GM19023 (cell line): ENCODE results near the gene CCL26.

Source experiments
- ATAC-seq: cut with Tn5 transposase; IDR thresholded peaks from one replicate; pipeline ENCODE4 v1.9.1; 2021; ENCODE audit warnings: mild to moderate bottlenecking, moderate library complexity; ENCODE audit not compliant: unreplicated experiment

Gene CCL26, protein sequence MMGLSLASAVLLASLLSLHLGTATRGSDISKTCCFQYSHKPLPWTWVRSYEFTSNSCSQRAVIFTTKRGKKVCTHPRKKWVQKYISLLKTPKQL

DNA sequence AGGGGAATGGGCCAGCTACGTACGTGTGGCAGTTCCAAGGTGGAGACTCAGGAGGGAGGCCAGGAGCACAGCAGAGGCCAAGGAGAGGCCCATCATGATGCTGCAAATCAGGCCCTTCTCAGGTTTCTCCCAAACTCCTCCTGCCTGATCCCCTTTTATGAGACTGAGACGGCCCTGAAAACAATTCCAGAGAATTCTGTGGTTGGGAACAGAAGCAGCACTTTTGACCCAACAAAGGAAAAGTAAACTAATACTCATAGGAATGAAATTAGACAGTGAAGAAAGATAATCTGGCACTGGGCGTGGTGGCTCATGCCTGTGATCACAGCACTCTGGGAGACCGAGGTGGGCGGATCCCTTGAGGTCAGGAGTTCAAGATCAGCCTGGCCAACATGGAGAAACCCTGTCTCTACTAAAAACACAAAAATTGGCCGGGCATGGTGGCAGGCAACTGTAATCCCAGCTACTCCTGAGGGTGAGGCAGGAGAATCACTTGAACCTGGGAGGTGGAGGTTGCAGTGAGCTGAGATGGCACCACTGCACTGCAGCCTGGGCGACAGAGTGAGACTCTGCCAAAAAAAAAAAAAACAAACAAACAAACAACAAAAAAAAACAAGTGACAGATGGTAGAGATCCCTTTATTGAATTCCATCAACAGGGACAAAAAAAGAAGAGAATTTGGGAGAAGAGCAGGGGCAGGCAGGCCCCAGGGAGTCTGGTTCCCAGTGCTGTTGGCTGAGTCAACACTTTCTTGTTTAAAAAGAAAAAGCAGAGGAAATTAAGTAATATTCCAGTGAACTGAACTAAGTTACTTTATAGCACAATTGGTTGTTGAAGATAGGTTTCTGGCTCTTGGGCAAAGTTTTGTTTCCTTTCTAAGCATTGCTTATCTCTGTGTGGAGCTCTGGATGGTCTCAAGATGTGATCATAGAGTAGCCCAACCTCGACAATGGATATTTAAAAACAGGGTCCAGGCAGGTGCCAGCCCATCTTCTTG, at the start of gene CCL26:
Gene CCL26, minus strand, starts transcription at position 131 of the 997 bp plus-strand sequence. Its CDS starts 35 bp downstream, at position 96.
- no peak for ATAC-seq

DNA sequence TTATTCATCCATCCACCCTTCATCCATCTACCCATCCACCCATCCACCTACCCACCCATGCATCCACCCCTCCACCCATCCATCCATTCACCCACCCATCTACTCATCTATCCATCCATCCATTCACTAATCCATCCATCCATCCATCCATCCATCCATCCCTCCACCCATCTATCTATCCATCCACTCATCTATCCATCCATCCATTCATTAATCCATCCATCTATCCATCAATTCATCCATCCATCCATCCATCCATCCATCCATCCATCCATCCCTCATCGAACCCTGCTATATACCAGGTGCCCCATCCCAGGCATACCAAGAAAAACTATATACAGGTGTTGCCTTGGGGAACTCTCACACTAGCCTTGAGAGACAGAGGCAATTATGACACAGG, 48.7 kb upstream of the CCL26 start:
- ATAC-seq, result no peak

DNA sequence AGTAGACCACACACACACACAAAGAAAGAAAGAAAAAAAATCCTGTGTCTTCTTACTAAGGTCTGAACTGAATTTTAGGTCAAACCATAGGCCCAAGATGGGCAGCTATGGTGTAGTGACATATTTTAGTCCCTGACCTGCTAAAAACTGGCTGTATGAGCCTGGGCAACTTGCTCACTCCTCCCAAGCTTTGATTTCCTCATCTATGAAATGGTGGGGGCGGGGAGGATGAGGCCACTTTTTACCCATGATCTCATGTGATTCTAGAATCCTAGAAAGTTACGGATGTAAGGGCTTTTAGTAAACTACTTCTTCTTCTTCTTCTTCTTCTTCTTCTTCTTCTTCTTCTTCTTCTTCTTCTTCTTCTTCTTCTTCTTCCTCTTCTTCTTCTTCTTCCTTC, 47.7 kb upstream of the CCL26 start:
- ATAC-seq, result no peak

DNA sequence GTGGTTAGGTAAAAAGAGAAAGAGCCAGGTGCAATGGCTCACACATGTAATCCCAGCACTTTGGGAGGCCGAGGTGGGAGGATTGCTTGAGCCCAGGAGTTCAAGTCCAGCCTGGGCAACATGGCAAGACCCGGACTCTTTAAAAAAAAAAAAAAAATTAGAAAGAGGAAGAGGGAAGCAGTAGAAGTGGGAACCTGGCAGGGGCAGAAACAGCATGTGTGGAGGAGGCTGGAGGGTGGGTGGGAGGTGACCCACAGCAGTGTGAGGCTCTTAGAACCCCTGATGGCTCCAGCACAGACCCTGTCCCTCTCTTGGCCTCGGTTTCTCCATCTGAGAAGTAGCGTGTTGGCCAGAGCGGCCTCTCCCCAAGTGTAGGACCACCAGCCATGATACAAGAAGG, 46.5 kb upstream of the CCL26 start:
- no peak for ATAC-seq

DNA sequence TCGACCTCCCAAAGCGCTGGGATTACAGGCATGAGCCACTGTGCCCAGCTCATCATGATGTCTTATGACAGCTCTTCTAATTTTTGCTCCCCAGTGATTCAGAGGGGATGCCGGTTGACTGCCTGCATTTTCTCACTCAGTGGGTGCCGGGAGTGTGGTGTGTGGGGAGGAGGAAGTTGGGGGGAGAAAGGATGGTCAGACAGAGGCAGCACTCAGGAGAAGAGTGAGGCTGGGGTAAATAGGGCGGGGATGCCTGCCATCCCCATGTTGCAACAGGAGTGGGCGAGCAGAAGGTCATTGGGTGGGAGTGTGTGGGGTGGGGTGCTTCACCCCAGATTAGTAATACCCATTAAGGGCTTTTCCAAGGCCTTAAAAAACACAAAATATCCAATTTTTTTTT, 45.1 kb upstream of the CCL26 start:
- ATAC-seq, result no peak

DNA sequence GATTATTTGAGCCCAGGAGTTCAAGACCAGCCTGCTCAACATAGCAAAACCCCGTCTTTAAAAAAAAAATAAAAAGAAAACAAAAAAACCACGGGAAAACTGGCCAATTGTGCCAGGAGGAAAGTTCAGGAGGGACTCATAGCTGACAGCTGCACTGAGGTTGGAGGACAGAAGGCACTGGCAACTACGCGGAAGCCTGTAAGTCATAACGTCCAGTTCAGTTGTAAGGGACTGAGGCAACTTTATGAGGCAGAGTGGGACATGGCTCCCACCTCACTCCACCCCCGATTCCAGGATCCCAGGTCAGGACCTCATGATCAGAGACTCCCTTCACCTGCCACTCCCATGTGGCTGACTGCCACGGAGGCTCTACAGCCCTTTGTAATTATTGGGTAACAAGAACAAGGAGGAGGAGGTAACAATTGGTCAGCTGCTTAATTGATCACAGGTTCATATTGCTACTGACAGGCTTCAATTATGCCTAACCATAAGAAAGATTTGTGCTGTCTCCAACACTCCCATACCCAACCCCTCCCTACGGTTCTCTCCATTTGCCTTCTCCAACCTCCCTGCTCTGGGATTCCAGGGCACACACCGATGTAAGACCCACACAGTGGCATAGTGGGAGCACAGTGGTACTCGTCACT, 43.5 kb upstream of the CCL26 start:
- no peak for ATAC-seq

DNA sequence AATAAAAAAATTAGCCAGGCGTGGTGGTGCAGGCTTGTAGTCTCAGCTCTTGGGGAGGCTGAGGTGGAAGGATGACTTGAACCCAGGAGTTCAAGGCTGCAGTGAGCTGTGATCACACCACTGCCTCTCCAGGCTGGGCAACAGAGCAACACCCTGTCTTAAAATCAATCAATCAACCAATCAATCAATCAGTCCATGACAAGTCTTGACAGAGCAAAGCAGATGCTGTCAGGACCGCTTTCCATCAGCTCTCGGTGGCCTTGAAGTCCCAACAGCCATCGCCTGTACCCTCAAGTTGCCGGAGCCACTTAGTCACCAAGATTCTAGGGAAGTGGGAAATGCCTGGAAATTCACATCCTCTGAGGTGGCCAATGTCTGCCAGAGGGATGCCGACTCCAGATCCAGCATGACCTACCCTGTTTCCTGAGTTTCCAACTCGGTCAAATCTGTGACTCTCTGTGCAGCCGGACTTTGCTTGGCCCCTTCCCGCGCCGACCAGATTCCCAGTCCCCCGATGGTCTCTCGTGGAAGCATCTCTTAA, 42.5 kb upstream of the CCL26 start:
- ATAC-seq, result no peak

DNA sequence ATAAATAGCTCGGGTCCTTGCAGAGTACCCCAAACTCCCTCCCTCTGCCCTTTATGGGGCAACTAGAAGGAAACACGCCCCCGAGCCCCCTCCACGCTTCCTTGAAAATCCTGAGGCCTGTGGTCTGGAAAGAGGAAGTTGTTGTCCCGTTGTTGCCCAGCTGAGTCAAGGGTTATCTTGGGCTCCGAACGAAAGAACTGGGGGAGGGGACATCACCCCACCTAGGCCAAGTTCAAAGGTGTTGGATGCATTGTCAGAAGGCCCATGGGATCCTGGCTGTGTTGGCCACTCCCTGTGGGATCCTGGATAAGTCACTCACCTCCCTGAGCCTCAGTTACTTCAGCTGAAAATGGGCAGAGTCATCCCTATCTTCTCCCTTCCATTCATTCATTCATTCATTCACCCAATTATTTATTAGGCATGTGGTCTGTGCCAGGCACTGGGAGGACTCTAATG, 41.8 kb upstream of the CCL26 start, which contains the start of gene CCL24:
Gene CCL24, minus strand, starts transcription at position 26 of the 456 bp plus-strand sequence. CDS start 91 bp downstream, outside the sequence.
- ATAC-seq, result no peak

DNA sequence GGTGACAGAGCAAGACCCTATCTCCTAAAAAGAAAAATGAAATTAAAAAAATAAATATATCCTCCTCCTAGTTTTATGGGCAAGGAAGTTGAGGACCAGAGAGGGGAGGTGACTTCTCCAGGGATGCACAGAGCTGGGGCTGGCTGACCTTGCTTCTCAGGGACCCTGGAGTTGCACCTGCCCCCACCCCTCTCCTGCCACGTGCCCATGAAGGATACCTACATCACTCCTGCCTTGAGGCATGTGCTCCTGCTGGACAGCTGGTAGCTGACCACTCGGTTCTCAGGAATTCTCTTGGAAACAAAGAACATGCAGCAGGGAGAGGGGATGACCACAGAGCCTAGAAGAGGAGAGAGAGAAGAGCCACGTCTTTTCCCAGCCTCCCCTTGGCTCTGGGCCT, 41.1 kb upstream of the CCL26 start:
- no peak for ATAC-seq

DNA sequence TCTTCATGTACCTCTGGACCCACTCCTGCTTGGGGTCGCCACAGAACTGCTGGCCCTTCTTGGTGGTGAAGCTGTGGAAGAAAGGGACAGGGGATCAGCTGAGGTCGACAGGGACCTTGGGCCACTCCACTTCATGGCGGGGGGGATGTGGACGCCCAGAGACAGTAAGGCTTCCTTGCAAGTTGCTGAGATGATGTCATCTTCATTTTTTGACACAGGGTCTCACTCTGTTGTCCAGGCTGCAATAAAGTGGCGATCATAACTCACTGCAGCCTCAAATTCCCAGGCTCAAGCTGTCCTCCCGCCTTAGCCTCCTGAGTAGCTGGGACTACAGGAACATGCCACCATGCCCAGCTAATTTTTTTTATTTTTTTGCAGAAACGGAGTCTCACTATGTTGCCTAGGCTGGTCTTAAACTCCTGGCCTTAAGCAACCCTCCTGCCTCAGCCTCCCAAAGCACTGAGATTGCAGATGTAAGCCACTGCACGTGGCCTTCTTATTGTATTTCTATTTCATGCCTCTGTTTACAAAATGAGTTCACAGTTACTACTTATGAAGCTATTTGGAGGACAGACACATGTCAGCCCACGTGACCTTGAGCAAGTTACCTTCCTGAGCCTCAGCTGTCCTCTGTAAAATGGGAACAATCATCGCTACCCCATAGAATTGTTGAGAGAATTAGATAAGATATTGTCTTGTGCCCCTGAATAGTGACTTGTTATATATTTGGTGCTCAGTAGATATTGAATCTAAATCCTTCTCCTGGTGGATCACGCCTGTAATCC, 40.1 kb upstream of the CCL26 start:
- ATAC-seq, result no peak

DNA sequence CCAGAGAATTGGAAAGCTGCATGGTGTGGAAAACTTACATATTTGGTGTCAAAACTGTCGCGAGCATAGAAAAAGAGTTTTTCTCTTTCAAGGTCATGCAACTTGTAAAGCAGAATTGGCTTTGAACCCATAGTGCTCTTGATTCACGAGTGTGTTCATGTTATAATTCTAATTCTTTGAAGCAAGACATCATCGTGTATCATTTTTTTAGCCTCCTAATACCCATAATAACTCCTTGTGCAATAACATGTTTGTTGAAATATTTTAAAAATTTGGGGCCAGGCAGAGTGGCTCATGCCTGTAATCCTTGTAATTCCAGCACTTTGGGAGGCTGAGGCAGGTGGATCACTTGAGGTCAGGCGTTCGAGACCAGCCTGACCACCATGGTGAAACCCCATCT, 37.4 kb upstream of the CCL26 start:
- no peak for ATAC-seq

DNA sequence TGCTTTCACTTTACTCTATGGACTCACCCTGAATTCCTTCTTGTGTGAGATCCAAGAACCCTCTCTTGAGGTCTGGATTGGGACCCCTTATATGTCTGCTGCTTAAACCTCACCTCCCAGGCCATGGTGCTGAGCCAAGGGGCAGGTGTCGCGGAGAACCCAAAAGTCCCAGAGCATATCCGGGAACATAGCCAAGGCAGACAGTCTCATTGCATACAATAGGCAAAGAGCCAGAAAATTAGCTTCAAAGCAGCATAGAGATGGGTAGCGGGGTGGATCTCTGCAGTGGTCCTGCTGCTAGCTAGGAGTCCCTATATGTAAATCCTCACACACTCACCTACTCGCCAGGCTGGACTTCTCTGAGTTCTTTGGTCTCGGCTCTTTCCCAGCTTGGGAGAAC, 36.1 kb upstream of the CCL26 start:
- no peak for ATAC-seq

DNA sequence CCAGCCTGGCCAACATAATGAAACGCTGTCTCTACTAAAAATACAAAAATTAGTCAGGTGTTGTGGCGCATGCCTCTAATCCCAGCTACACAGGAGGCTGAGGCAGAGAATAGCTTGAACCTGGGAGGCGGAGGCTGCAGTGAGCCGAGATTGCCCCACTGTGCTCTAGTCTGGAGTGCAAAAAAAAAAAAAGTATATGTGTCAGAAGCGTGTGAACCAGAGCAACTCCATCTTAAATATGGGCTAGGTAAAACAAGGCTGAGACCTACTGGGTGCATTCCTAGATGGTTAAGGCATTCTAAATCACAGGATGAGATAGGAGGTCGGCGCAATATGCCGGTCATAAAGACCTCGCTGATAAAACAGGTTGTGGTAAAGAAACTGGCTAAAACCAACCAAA, 35.4 kb upstream of the CCL26 start:
- ATAC-seq, result no peak

DNA sequence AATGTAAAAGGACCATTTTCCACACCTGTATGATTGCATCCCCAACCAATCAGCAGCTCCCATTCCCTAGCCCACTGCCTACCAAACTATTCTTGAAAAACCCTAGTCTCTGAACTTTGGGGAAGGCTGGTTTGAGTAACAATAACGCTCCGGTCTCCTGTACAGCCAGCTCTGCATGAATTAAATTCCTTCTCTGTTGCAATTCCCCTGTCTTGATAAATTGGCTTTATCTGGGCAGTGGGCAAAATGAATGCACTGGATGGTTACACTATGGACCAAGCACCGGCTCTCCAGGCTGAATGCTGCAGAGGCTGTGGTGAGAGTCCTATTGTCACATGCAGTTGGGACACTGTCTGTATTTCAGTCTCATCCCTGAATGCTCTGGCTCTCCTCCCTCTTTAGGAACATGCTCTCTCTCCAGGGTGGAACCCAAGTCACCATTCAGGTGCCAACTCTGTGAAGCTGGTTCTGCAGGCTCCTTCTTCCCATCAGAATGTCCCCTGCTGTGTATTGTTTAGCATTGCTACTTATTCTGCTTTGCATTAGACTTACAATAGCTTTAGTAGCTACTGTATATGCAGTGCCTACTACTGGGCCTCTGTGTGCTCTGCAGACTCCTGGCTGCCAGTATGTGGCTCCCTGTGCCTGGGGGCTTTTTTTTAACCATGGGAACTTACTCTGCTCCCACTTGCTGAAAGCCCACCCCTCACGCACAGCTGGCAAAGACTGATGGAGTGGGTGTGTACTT, 34.7 kb upstream of the CCL26 start:
- ATAC-seq, result no peak

DNA sequence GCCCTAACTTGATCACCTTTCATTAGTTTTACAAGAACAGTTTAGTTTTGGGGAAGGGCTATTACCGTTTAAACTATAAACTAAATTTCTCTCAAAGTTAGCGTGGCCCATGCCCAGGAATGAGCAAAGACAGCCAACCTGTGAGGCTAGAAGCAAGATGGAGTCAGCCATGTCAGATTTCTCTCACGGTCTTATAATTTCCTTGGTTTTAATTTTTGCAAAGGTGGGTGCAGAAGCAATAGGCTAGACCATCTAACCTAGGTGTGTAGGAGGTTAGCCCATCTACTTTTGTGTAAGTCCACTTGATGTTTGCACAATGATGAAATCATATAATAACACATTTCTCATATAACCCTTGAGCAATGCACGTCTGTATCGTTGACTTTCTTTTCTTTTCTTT, 32.7 kb upstream of the CCL26 start:
- ATAC-seq, result no peak

DNA sequence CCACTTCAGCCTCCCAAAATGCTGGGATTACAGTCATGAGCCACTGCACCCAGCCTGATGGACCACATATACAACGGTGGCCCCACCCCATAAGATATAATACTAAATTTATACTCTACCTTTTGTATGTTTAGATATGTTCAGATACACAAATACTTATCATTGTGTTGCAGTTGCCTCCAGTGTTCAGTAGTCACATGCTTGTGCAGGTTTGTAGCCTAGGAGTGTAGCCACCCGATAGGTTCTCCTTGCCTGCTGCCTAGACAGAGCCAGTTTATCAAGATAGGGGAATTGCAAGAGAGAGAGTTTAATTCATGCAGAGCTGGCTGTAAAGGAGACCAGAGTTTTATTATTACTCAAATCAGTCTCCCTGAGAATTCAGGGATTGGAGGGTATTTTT, 32.0 kb upstream of the CCL26 start:
- no peak for ATAC-seq

DNA sequence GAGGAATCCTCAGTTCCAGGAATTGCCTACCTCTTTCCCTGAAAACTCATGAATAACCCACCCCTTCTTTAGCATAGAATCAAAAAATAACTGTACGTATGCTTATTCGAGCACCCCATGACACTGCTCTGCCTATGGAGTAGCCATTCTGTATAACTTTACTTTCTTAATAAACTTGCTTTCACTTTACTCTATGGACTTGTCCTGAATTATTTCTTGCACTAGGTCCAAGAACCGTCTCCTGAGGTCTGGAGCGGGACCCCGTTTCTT, 30.5 kb upstream of the CCL26 start:
- ATAC-seq, result no peak

DNA sequence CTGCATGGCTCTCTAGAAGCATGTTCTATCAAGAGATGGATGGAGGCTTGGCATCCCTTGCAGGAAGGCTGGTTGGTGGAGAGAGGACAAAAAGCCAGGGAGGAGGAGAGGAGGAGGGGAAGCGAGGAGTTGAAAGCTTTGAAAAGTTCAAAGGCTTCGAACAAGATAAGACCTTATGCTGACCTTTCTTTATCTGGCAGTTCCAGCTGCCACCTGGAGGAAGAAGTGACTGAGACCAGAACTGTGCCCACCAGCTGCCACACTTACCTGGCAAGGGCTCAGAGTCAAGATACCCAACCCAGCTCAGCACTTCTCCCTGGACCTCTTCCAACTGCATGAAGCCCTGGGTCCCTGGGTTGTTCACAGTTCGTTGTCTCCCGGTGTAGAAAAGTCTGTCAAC, 26.8 kb upstream of the CCL26 start:
- ATAC-seq, result no peak

DNA sequence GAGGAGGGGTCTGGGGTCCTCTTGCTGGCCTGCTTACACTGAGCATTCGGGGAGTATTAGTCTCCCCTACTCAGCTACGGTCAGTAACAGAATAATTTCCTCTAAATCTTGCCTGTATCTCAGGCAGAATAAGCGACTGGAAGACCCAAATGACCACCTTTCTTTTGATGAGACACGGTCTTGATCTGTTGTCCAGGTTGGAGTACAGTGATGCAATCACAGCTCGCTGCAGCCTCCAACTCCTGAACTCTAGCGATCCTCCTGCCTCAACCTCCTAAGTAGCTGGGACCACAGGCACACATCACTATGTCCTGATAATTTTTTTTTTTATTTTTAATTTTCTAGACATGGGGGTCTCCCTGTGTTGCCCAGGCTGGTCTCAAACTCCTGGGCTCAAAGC, 24.4 kb upstream of the CCL26 start:
- no peak for ATAC-seq

DNA sequence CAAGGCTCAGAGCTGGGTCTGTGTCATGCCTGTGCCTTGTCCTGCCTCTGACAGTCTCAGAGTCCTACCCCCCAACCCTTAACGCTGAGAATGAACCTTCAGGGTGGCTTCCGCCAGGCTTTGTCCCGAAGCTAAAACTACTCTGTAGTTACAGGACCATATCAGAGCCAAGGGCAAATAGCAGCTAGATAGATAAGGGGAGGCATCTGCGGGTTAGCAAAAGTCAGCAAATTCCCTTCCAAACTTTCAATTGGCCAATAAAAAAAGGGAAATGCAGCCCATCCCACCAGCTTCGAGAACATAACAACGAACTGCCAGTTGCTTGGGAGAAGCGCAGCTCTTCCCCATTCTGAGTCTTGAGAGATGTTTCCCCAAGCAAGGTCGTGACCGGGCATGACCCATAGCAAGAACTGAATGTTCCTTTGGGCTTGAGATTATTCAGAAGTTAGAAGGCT, 23.8 kb upstream of the CCL26 start:
- no peak for ATAC-seq
